Activated T-cell treated with anti-CD3 and anti-CD28 coated beads for 24 hours (primary cell): Measurements from ENCODE around the gene OLA1.

ENCODE experiments used
- DNase-seq: peaks from one replicate; pipeline ENCODE4 v3.0.0-alpha.2; 2020; ENCODE audit warnings: low read depth

The OLA1 gene

DNA sequence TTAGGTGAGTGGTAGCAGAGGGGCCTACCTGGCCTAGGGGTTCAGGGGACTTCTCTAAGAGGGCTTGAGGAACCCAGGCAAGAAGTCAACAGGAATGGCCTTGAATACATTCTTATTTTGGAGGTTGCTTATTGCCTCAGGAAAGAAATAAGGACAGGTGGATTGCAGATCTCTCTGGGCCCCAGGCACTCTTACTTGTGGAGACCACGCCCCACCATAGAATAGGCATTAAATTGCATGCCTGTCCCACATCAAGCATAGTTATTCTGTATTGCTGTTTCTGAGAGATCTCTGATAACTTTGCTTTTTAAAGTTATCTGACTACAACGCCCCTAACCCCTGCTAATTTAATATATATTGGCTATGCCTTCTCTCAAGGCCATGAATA lies 215.2 kb downstream of the OLA1 start:
- DNase-seq, result no peak

DNA sequence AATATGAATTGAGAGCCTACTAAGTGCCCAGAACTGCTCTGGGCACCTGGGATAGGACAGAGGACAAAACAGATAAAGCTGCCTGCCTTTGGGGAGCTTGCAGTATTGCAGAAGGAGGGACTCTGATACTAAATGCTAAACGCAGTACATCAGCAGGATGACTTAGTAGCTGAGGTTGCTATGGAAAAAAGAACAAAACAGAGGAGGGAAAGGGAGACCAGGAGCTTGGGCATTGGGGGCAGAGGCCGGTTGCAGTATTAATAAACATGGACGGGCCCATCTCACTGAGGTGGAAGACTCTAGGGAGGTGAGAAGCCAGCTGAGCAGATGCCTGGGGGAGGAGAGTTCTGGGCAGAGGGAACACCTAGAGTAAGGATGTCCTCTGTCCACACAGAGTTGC lies 217.1 kb downstream of the OLA1 start:
- no peak for DNase-seq

DNA sequence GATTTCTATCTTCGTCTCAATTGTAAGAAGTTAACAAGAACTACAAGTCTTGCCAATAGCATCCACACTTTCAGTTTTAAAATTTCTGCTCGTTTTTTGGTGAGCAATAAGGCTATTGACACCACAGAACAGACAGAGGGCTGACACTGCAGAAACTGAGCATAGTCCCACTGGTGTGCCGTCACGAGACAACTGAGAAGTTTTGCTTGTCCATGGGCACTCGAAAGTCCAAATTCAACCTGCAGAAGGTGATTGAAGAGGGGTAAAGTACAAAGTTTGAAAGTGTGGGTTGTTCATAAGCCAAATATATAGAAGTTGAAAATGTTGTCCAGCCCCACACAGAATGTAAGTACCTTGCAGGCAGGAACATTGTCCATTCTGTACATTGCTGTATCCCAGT lies 219.4 kb downstream of the OLA1 start:
- no peak for DNase-seq

GRCh38 chr2:174027956-174028355 lies 220.4 kb downstream of the OLA1 start:
- no peak for DNase-seq

DNA sequence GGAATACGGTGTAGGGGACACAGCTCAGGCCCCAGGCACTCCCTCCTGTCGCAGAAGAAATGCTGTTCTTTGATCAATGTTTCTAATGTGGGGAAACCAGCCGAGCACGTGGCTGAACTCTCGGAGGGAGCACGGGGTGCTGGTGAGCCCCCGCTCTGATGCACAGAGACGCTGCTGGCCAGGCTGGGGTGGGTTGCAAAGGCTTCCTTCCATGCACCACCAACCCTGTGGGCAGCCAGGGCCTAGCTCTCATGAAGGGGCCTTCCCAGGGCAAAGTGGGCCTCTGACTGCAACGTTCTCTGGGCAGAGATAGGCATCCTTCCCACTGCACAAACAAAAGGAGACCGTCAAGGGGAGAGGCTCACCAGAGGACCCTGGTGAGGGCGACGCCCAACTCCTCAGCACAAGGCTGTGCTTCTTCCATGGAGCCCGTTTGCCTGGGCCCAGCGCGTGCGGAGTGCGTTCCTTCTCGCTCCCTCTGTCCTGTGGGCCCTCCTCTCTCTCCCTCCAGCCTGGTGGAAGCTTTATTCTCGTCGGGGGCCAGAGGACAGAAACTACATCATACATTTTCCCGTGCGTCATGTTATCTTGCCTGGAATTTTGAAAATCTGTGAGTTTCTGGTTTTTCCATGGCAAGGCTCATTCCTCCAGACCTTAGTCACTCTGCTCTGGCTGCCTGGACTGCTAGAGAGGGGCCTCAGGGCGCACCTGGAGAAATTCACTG lies 222.0 kb downstream of the OLA1 start:
- DNase-seq, result no peak

DNA sequence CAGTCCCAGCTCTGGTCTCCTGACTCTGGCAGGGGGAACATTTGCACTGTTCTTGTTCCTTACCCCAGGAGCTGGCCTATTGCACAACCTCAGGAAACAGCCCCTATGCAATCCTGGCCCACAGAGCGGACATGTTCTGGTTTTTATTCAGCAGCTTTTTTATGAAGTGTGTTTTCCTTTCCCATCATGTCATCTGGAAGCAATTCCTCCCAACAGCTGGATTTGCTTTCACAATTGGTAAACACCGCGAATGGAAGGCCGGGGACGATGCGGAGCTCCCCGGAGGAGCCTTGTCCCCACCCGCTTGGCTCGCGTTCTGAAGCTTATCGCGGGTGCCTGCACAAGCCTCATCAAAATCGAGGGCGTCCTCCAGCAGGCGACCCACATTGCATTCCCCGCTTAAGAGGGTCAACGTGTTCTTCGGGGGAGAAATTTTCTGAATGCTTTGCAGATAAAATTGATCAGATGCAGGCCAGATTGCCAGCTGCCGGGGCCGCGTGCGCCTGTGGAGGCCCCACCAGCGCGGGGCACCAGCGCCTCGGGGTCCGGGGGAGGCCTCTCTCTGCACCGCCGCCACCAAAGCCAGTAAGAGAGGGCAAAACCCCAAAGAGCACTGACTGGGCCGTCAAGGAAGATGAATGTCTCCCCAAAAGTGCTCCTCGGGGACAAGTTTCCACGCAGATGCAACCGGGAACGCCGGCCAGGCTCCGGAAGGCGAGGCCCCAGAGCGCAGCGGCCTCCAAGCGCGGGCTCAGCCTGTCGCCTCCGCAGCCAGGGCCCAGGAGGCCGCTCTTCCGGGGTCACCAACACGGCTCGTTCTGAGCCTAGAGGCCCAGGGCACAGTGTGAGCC lies 222.8 kb downstream of the OLA1 start:
- DNase-seq, result no peak

- no peak for DNase-seq
These were observed 223.6 kb downstream of the OLA1 start for GRCh38 chr2:174024524-174025270.

GRCh38 chr2:174023591-174024523 lies 224.5 kb downstream of the OLA1 start:
- peak; percentile 31 for DNase-seq
